PC-3 (cell line): Measurements from ENCODE around the gene PRR30.

Experiments
- EZH2 ChIP-seq: fragments of 300-600 bp; sonication (generic); IDR thresholded peaks from one replicate; pipeline ENCODE4 v1.6.1; 2017; ENCODE audit warnings: antibody characterized with exemption, mild to moderate bottlenecking, low read length; ENCODE audit not compliant: unreplicated experiment
- TF ChIP-seq, protein P1 (sequence below): fragments of 300-600 bp; sonication (generic); conservative IDR thresholded peaks from 2 replicates; pipeline ENCODE4 v1.5.1; 2017; ENCODE audit warnings: antibody characterized with exemption, low read depth, mild to moderate bottlenecking, low read length

DNA sequence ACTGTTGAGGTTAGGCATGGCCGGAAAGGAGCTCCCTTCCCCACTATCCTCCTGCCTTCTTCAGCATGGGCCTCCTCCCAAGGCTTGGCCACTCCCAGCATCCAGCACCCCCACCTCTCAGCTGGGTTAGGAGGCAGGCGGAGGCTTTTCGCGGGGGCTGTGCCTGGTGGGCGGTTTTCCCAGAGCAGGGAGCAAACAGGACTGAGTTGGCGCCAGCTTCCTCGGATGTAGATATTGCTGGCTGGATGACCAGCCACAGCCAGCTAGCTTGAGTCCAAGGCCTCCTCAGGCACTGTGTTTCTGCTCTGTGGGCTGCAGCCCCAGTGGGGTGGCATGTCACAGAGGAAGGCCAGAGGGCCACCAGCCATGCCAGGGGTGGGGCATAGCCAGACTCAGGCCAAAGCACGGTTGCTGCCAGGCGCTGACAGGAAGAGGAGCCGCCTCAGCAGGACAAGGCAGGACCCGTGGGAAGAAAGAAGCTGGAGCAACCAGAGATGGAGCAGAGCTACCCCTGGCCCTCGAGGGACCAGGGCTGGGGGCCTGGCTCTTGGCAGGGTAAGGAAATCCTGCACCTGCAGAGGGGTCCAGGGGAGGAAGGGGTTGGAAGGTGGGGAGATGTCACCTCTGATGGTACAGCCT is 9.7 kb upstream of the PRR30 start, which contains the start of gene TCF23:
- TF ChIP-seq, protein P1, sequence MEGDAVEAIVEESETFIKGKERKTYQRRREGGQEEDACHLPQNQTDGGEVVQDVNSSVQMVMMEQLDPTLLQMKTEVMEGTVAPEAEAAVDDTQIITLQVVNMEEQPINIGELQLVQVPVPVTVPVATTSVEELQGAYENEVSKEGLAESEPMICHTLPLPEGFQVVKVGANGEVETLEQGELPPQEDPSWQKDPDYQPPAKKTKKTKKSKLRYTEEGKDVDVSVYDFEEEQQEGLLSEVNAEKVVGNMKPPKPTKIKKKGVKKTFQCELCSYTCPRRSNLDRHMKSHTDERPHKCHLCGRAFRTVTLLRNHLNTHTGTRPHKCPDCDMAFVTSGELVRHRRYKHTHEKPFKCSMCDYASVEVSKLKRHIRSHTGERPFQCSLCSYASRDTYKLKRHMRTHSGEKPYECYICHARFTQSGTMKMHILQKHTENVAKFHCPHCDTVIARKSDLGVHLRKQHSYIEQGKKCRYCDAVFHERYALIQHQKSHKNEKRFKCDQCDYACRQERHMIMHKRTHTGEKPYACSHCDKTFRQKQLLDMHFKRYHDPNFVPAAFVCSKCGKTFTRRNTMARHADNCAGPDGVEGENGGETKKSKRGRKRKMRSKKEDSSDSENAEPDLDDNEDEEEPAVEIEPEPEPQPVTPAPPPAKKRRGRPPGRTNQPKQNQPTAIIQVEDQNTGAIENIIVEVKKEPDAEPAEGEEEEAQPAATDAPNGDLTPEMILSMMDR = no peak
- no peak for TF ChIP-seq EZH2
